ENCODE results near the gene APOL6.

Gene APOL6

GRCh38 chr22:35612903-35613302 lies 35.3 kb upstream of the APOL6 start:
- DNase-seq (ENCODE audit: extremely low read depth, insufficient read length), result no peak
- TF ChIP-seq, protein P1, sequence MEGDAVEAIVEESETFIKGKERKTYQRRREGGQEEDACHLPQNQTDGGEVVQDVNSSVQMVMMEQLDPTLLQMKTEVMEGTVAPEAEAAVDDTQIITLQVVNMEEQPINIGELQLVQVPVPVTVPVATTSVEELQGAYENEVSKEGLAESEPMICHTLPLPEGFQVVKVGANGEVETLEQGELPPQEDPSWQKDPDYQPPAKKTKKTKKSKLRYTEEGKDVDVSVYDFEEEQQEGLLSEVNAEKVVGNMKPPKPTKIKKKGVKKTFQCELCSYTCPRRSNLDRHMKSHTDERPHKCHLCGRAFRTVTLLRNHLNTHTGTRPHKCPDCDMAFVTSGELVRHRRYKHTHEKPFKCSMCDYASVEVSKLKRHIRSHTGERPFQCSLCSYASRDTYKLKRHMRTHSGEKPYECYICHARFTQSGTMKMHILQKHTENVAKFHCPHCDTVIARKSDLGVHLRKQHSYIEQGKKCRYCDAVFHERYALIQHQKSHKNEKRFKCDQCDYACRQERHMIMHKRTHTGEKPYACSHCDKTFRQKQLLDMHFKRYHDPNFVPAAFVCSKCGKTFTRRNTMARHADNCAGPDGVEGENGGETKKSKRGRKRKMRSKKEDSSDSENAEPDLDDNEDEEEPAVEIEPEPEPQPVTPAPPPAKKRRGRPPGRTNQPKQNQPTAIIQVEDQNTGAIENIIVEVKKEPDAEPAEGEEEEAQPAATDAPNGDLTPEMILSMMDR (IDR thresholded peaks at IDR 0.05; ENCODE audit: insufficient read depth, low read length, poor library complexity, severe bottlenecking), result no peak
- no peaks in the 10 kb centered on the region; the same call in none of the 2 replicates for H3K27me3 ChIP-seq (replicated peaks; ENCODE audit: control insufficient read depth, insufficient read depth, low read length)
- H3K36me3 ChIP-seq (ENCODE audit: control insufficient read depth, insufficient read depth, low read length), result no peaks in the 10 kb centered on the region
- no peak overlapping the region for H3K4me3 ChIP-seq (replicated peaks; ENCODE audit: low read depth, low read length)

DNA sequence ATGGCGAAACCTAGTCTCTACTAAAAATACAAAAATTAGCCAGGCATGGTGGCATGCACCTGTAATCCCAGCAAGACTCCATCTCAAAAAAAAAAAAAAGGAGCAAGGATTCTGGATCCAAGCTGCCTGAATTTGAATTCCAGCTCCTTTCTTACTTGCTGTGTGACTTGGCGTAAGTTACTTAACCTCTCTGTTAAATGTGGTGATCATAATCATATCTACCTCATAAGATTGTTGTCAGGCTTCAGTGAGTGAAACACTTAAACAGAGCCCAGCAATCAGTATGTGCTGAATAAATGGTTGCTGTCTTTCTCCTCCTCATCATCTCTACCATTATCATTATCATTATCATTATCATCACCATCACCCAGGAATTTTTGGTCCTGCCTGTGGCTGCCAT lies 33.8 kb upstream of the APOL6 start:
- Histone ChIP-seq H3K36me3 (ENCODE audit: control insufficient read depth, insufficient read depth, low read length) (no peaks in the 10 kb centered on the region), H3K4me3 (replicated peaks; ENCODE audit: low read depth, low read length) (no peak overlapping the region), H3K27me3 (replicated peaks; ENCODE audit: control insufficient read depth, insufficient read depth, low read length) (no peaks in the 10 kb centered on the region; the same call in 1 of the 2 replicates)
- no peak for DNase-seq (ENCODE audit: extremely low read depth, insufficient read length)
- TF ChIP-seq, protein P1 (IDR thresholded peaks at IDR 0.05; ENCODE audit: insufficient read depth, low read length, poor library complexity, severe bottlenecking), result no peak

GRCh38 chr22:35615156-35615555 lies 33.1 kb upstream of the APOL6 start:
- H3K36me3 ChIP-seq (ENCODE audit: control insufficient read depth, insufficient read depth, low read length), result no peaks in the 10 kb centered on the region
- DNase-seq (ENCODE audit: extremely low read depth, insufficient read length), result no peak
- H3K27me3 ChIP-seq (replicated peaks; ENCODE audit: control insufficient read depth, insufficient read depth, low read length), result no peaks in the 10 kb centered on the region; the same call in 1 of the 2 replicates
- H3K4me3 ChIP-seq (replicated peaks; ENCODE audit: low read depth, low read length), result no peak overlapping the region
- TF ChIP-seq, protein P1 (IDR thresholded peaks at IDR 0.05; ENCODE audit: insufficient read depth, low read length, poor library complexity, severe bottlenecking), result no peak

- Histone ChIP-seq H3K27me3 (replicated peaks; ENCODE audit: control insufficient read depth, insufficient read depth, low read length) (no peaks in the 10 kb centered on the region; the same call in 1 of the 2 replicates), H3K4me3 (replicated peaks; ENCODE audit: low read depth, low read length) (no peak overlapping the region), H3K36me3 (ENCODE audit: control insufficient read depth, insufficient read depth, low read length) (no peaks in the 10 kb centered on the region)
- TF ChIP-seq, protein P1 (IDR thresholded peaks at IDR 0.05; ENCODE audit: insufficient read depth, low read length, poor library complexity, severe bottlenecking), result no peak
- DNase-seq (ENCODE audit: extremely low read depth, insufficient read length), result no peak
Measured at GRCh38 chr22:35616043-35616442, 32.2 kb upstream of the APOL6 start.

GRCh38 chr22:35617137-35617755 lies 31.0 kb upstream of the APOL6 start, which contains the start of gene MB:
Gene MB (minus strand): TSS chr22:35617329. CDS start chr22:35617257, 72 bp downstream.
- no peaks in the 10 kb centered on the region; the same call in 1 of the 2 replicates for H3K27me3 ChIP-seq (replicated peaks; ENCODE audit: control insufficient read depth, insufficient read depth, low read length)
- no peak for DNase-seq (ENCODE audit: extremely low read depth, insufficient read length)
- no peaks in the 10 kb centered on the region for H3K36me3 ChIP-seq (ENCODE audit: control insufficient read depth, insufficient read depth, low read length)
- no peak within 1 kb of the TSS for H3K4me3 ChIP-seq (replicated peaks; ENCODE audit: low read depth, low read length)
- TF ChIP-seq, protein P1 (IDR thresholded peaks at IDR 0.05; ENCODE audit: insufficient read depth, low read length, poor library complexity, severe bottlenecking), result no peak

Measured in GM06990 (cell line).